GM23248 (cell line): ENCODE results near the gene PALD1. TPM values are rescaled to one million over a fixed set of nuclear protein-coding genes. Genes with fewer than 3 reads are reported as not detected.
"Not testable (repeated sequence)": the region's sequence is repeated elsewhere in the genome, so short reads cannot be mapped to it uniquely, and the experiment has no call there.

ENCODE experiments used
- DNase-seq: peaks from one replicate; pipeline ENCODE4 v3.0.0-alpha.2; 2015
- H2AFZ ChIP-seq: fragments of 200-600 bp; sonication (generic); 2 replicates; pipeline ENCODE4 v1.6.1; 2016; ENCODE audit warnings: antibody characterized with exemption
- H3F3A ChIP-seq: fragments of 200-600 bp; sonication (generic); 2 replicates; pipeline ENCODE4 v1.6.1; 2016; ENCODE audit warnings: mild to moderate bottlenecking, antibody characterized with exemption, mixed run types; ENCODE audit not compliant: insufficient read depth
- H3K27ac ChIP-seq: fragments of 200-600 bp; sonication (generic); 2 replicates; pipeline ENCODE4 v1.5.1; 2016; ENCODE audit warnings: mild to moderate bottlenecking
- H3K27me3 ChIP-seq: fragments of 200-600 bp; sonication (generic); replicated peaks from 2 replicates; pipeline ENCODE4 v1.6.1; 2016; ENCODE audit warnings: mild to moderate bottlenecking; ENCODE audit not compliant: insufficient read depth
- H3K36me3 ChIP-seq: fragments of 200-600 bp; sonication (generic); 2 replicates; pipeline ENCODE4 v1.6.1; 2016; ENCODE audit warnings: low read depth, mild to moderate bottlenecking
- H3K4me1 ChIP-seq: fragments of 200-600 bp; sonication (generic); 2 replicates; pipeline ENCODE4 v1.6.1; 2016; ENCODE audit warnings: mild to moderate bottlenecking; ENCODE audit not compliant: insufficient read depth
- H3K4me2 ChIP-seq: fragments of 200-600 bp; sonication (generic); one replicate; pipeline ENCODE4 v1.6.1; 2016; ENCODE audit warnings: mild to moderate bottlenecking; ENCODE audit not compliant: unreplicated experiment
- H3K4me3 ChIP-seq: fragments of 200-600 bp; sonication (generic); 2 replicates; pipeline ENCODE4 v1.5.1; 2016; ENCODE audit warnings: mild to moderate bottlenecking
- H3K79me2 ChIP-seq: fragments of 200-600 bp; sonication (generic); 2 replicates; pipeline ENCODE4 v1.6.1; 2016; ENCODE audit warnings: mild to moderate bottlenecking; ENCODE audit not compliant: insufficient read depth
- H3K9ac ChIP-seq: fragments of 200-600 bp; sonication (generic); 2 replicates; pipeline ENCODE4 v1.6.1; 2016; ENCODE audit warnings: mild to moderate bottlenecking
- H3K9me2 ChIP-seq: fragments of 200-600 bp; sonication (generic); 2 replicates; pipeline ENCODE4 v1.6.1; 2016; ENCODE audit warnings: mixed run types, mild to moderate bottlenecking, moderate library complexity; ENCODE audit not compliant: insufficient read depth
- H3K9me3 ChIP-seq: fragments of 200-600 bp; sonication (generic); one replicate; pipeline ENCODE4 v1.6.1; 2017; ENCODE audit warnings: low read depth
- H4K20me1 ChIP-seq: fragments of 200-600 bp; sonication (generic); 2 replicates; pipeline ENCODE4 v1.6.0; 2016; ENCODE audit not compliant: insufficient read depth
- EZH2 ChIP-seq: fragments of 200-600 bp; sonication (generic); IDR thresholded peaks from 2 replicates; pipeline ENCODE4 v1.6.1; 2018; ENCODE audit warnings: antibody characterized with exemption, mild to moderate bottlenecking; ENCODE audit not compliant: insufficient read depth, poor library complexity, severe bottlenecking
- EZH2phosphoT487 ChIP-seq: fragments of 200-600 bp; sonication (generic); IDR thresholded peaks from 2 replicates; pipeline ENCODE4 v1.6.1; 2018; ENCODE audit warnings: antibody characterized with exemption, moderate library complexity, mild to moderate bottlenecking, low read depth; ENCODE audit not compliant: insufficient read depth
- WGBS, 2 experiments: methylation state at CpG; one replicate each; pipeline ENCODE4 v1.1.6; 2015 to 2017; ENCODE audit warnings: low lambda C conversion rate in 2 of 2, low coverage in 1 of 2; ENCODE audit errors: missing lambda C conversion rate in 2 of 2; 5-methylcytosine and 5-hydroxymethylcytosine counted together
- in situ Hi-C: fragments of 300-500 bp; cut with MboI; formaldehyde crosslinking; loops from 2 replicates; pipeline ENCODE4 v1.15.0; 2020
- polyA plus RNA-seq: library from polyadenylated mRNA; unstranded; fragments of >200 nt; fragmentation: Nextera tagmentation; extraction: Ambion mirVana; gene quantifications from 2 replicates; pipeline ENCODE4 v1.2.1, GENCODE V29; 2016
- total RNA-seq: library from RNA; depleted of rRNA; stranded (reverse); fragments of >200 nt; shearing (Covaris generic); gene quantifications from 2 replicates; pipeline ENCODE4 v1.2.3, GENCODE V29; 2014

PALD1 gene
- total and polyA plus RNA-seq, 2 experiments from 2014 or later, result not detected

DNA sequence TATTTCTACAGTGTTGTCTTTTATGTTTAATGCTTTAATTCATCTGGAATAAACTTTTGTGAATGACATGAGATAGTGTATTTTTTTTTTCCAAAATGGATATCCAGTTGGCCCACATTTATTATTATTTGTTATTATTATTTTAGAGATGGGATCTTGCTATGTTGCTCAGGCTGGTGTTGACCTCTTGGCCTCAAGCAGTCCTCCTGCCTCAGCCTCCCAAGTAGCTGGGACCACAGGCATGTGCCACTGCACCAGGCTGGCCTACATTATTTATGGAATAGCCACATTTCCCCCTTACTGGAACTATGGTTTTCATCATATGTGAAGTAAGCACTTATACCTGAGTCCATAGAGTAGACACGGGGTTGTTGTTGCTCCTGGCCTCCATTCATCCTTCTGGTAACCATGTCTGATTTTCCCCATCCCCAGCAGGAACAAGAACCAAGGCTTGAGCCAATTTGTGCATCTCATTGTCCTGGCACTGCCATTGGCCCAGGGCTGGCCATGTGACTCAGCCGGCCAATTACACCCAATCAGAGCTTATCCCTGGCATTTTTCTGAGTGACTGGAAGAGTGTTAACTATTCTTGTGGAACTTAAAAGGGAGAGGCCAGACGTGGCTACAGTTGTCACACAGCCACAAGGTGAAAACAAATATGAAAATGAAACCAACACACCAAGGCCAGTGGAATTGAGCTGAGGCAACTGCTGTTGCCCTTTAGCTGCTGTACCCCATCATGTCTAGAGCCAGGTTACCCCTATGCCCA is 100.9 kb downstream of the PALD1 start:
- H3K4me2 ChIP-seq, result no peak overlapping the region
- H3K79me2 ChIP-seq, result no peaks in the 10 kb centered on the region
- no peaks in the 10 kb centered on the region for H4K20me1 ChIP-seq
- peaks cover 8% of the 10 kb centered on the region; the same call in 1 of the 2 replicates for H3K27me3 ChIP-seq
- H3K9me3 ChIP-seq, result no peaks in the 10 kb centered on the region
- H3K4me3 ChIP-seq, result no peak overlapping the region
- no peak for TF ChIP-seq EZH2
- TF ChIP-seq EZH2phosphoT487, result no peak
- H3K4me1 ChIP-seq, result peaks cover 9% of the 10 kb centered on the region
- in situ Hi-C loops, result no loop called here
- no peak overlapping the region for H3K27ac ChIP-seq
- no peaks in the 10 kb centered on the region; the same call in 1 of the 2 replicates for H3F3A ChIP-seq
- H3K36me3 ChIP-seq, result no peaks in the 10 kb centered on the region
- no peak overlapping the region for H3K9ac ChIP-seq
- H2AFZ ChIP-seq, result no peak overlapping the region
- DNase-seq, result no peak
- 85 to 92% methylated on average over 3 of the region's 3 CpGs for WGBS, 2 experiments
- H3K9me2 ChIP-seq, result no peaks in the 10 kb centered on the region

DNA sequence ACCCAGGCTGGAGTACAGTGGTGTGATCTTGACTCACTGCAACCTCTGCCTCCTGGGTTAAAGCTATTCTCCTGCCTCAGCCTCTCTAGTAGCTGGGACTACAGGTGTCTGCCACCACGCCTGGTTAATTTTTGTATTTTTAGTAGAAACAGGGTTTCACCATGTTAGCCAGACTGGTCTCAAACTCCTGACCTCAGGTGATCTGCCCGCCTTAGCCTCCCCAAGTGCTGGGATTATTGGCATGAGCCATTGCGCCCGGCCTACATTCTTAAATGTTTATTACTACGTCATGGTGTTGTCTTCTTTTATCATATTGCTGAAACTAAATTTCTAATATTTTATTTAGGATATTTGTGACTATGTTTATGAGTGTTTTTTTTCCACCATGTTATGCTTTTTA is 102.6 kb downstream of the PALD1 start:
- H2AFZ ChIP-seq, H3K9me3 ChIP-seq, H3K4me3 ChIP-seq, H4K20me1 ChIP-seq, H3K9me2 ChIP-seq, DNase-seq, H3K4me1 ChIP-seq, H3F3A ChIP-seq, H3K79me2 ChIP-seq, H3K27ac ChIP-seq, H3K36me3 ChIP-seq, in situ Hi-C loops, H3K9ac ChIP-seq, H3K4me2 ChIP-seq: not testable (repeated sequence)
- peaks cover 15% of the 10 kb centered on the region for H3K27me3 ChIP-seq
- WGBS, 2 experiments, result 85 to 92% methylated on average over 5 of the region's 5 CpGs

DNA sequence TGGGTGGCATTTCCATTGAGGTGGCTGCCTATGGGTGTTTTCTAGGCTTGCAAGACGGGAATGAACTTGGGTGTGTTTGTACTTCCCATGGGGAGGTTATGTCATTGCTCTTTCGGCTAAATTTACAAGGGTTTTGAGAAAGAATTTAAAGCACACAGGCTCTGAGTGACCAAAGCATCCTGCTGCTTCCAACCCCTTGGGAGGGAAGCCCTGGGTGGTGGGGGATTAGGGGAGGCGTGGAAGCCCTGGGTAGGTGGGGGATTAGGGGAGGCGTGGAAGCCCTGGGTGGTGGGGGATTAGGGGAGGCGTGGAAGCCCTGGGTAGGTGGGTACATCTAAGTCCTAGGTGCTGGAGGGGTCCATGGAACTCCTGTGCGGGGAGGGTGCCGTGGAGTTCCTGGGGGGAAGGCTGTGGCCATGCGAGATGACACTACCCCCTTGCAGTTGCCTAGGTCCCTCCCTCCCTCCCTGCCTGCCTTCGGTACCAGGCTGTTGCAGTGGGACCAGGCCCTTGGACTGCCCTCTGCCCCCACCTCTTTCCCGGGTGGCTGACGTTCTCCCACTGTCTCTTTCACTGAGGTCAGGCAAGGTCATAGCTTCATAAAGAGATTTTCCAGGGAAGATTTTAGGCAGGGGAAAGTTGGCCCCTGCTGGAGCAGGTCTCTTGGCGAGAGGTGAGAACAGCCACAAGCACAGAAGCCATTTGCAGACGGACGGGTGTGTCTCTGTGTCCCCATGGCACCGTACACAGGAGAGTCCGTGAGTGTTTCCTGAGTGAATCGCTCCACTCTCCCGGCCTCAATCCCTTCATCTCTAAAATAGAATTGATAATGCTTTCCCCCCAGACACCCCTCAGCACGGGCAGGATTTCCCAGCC is 104.5 kb downstream of the PALD1 start:
- Histone ChIP-seq H3K9me2 (no peaks in the 10 kb centered on the region), H3K36me3 (no peaks in the 10 kb centered on the region), H4K20me1 (no peaks in the 10 kb centered on the region), H3K4me1 (no peaks in the 10 kb centered on the region), H3K4me2 (no peak overlapping the region), H2AFZ (no peak overlapping the region), H3K27ac (no peak overlapping the region), H3K9me3 (no peaks in the 10 kb centered on the region), H3F3A (no peaks in the 10 kb centered on the region; the same call in 1 of the 2 replicates), H3K27me3 (peaks cover 23% of the 10 kb centered on the region), H3K9ac (no peak overlapping the region), H3K4me3 (no peak overlapping the region), H3K79me2 (no peaks in the 10 kb centered on the region)
- TF ChIP-seq EZH2phosphoT487, result no peak
- no peak for TF ChIP-seq EZH2
- in situ Hi-C loops, result no loop called here
- 70 to 73% methylated on average over 15 to 19 of the region's 19 CpGs for WGBS, 2 experiments
- no peak for DNase-seq

DNA sequence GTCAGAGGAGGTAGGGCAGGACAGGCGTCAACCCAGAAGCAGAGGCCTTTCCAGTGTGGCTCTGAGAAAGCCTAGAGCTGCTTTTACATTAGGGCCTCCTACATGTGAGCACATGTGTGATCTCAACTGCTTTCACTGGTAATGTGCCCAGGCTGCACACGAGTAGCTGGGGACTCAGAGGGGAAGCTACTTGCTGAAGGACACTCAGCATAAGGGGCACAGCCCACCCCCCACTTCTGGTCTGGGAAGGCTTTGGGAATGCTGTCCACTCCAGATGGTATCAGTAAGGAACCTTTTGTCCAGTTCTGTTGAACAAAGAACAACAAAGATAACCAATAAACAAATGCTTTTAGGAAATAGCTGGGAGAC is 105.1 kb downstream of the PALD1 start:
- no peaks in the 10 kb centered on the region for H3K9me2 ChIP-seq
- no peak for DNase-seq
- H3K36me3 ChIP-seq, result no peaks in the 10 kb centered on the region
- H3K4me2 ChIP-seq, result no peak overlapping the region
- no peak overlapping the region for H3K9ac ChIP-seq
- 53 to 57% methylated on average over 2 of the region's 2 CpGs for WGBS, 2 experiments
- H4K20me1 ChIP-seq, result no peaks in the 10 kb centered on the region
- H3K4me3 ChIP-seq, result no peak overlapping the region
- TF ChIP-seq EZH2 (no peak), EZH2phosphoT487 (no peak)
- H3F3A ChIP-seq, result no peaks in the 10 kb centered on the region; the same call in 1 of the 2 replicates
- H3K79me2 ChIP-seq, result no peaks in the 10 kb centered on the region
- H3K27me3 ChIP-seq, result peaks cover 28% of the 10 kb centered on the region
- no peak overlapping the region for H3K27ac ChIP-seq
- in situ Hi-C loops, result no loop called here
- no peaks in the 10 kb centered on the region for H3K4me1 ChIP-seq
- no peaks in the 10 kb centered on the region for H3K9me3 ChIP-seq
- no peak overlapping the region for H2AFZ ChIP-seq
